GM18498 (cell line): Measurements from ENCODE around the gene GFPT1.

Experiments used
- ATAC-seq: cut with Tn5 transposase; IDR thresholded peaks from one replicate; pipeline ENCODE4 v1.9.1; 2021; ENCODE audit warnings: mild to moderate bottlenecking, moderate library complexity; ENCODE audit not compliant: unreplicated experiment

Gene GFPT1

DNA sequence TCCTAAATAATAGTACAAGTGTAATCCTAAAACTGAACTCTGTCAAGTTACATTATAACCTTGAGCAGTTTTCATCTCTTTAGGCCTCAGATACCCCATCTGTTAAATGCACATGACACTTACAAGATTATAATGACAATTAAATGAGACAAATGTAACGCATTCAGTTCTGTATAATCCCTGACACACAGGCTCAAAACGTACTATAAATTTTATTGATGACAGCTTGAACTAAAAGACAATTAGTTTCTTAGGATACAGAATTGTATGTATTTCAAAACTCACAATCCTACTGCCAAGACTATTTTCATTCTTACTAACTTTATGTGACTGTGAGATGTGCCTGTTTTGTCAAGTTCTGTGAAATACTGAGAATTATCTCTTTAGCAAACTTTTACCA, 56.2 kb downstream of the GFPT1 start:
- ATAC-seq = no peak

DNA sequence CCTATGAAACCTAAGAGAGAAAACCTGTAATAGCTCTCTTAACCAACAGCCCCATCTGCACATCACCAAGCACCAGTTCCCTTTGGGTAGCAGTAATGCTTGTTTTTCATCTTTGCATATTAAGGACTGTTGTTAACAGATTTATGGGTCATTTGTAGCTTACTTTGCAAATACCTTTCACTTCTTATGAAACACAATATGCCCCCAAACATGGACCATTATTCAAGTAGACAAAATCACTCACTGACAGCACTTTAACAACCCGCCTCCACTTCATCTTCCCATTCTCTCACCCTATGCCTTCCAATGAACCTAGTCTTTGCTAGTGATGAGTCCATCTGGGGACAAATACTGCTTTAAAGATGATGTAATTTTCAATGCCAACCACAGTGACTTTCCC, 64.4 kb downstream of the GFPT1 start:
- no peak for ATAC-seq

DNA sequence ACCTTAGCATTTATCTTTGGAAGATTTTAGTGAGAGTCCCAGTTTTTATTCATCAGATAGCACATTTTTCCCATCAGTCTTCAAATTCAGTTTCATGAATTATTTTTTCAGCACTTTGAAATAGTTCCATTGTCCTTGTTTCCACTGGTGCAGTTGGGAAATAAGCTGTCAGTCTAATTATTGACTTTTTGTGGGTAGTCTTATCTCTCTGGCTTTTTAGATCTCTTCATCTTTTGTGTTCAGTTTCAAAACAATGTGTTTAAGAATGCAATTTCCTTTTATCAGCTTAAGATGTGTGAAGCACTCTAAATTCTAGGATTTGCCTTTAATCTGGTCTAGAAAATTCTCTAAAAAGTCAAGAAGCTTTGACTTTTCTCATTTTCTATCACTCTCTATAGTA, 70.5 kb downstream of the GFPT1 start:
- no peak for ATAC-seq

DNA sequence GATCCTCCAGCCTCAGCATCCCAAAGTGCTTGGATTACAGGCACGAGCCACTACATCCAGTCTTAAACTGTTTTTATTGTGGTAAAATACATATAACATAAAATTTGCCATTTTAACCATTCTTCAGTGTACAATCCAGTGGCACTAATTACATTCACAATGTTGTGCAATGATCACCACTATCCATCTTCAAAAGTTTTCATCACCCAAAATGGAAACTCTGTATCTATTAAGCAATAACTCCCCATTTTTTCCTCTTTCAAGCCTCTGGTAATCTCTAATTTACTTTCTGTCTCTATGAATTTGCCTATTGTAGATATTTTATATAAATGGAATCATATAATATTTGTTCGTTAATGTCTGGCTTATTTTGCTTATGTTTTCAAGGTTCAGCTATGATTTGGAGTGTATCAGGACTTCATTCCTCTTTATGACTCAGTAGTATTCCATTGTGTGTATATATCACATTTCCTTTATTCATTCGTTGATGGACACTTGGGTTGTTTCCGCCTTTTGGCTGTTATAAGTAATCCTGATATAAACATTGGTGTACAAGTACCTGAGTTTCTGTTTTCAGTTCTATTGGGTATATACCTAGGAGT, 71.8 kb downstream of the GFPT1 start:
- ATAC-seq = no peak

DNA sequence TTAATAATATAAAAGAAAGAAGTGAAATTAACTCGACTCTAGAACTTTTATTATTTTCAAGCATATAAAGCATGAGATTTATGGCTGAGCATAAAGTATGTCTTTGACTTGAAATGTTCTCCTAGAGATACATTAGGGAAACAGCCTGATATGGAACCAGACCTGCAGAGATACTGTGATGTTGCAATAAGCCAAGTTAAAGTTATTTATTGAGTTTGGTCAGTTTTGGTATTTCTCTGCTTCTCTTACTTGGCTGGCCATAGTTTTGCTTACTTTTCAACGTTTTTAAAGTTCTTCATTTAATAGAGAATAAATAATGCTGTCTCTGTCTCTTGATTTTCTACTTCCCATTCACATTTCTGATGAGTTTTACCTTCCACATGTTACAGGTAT, 76.0 kb downstream of the GFPT1 start:
- no peak for ATAC-seq

DNA sequence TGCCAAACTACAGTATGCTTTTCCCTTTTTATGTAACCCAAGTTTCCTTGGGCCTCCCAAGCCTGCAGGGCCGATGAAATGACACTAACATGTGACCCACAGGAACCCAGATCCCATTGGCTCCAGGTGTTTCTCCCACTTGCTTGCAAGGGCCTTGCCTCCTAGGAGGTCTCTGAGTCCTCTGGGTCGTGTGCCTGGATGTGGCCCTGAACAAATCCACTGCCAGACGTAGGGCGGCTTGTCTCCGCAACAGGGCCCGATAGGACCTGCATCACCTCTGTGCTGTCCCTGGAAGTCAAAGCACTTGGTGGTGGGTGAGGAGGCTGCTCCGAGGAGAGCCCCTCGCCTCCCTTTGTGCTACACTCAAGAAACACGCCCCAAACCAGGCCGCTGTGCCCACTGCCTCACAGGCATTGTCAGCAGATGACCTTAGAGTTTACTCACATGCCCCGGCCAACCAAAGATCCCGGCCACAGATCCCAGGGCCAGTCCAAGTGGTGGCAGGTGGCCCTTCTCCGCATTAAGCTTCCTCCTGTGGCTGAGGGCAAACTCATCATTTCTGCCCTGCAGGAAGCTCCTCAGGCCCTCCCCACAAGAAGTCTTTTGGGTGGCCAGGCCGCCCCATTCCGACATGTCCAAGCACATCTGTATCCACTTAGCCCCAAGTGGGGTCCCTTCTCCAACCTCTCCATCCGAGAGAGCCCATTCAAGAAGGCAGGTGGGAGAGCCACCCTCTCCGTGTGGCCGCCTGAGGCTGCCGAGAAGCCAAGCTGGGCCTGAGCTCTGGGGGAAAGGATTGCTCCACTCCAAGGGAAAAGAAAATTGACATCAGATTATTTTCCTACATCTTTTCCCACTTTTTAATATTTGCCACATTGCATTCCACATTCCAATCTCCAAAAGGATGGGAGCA, 76.7 kb downstream of the GFPT1 start:
- ATAC-seq = no peak

DNA sequence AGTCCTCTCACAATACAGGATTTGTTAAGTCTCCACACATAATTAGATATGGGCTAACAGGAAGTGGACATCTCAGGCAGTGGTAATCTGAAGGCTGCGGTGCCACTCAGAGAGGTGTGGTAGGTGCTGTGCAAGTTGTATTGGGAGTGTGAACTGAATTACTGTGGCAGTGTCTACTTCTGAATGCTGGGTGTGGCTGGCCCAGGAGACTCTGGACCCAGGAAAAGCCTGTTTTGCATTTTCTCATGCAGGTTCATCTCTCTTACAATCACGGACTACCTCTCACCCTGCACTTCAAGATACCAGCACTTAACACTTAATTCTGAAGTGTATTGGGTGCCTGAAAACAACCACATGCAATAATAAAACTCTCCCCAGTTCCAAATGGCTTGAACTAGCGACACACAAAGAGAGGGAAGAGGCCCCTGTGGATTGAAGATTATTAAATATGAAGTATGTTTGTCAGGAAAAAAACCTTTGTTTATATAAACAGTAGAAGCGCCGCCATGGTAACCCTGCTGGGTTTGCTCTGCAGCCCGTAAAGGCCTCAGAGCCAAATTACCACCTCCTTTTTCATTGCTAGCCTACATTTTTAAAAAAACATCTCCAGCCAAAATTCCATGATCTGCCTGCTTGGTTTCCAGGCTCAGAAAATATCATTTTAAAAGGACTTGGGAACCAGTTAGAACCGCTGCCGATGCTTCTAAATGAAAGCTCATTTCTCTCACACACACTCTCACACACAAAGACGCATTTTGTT, 77.5 kb downstream of the GFPT1 start:
- ATAC-seq = no peak

DNA sequence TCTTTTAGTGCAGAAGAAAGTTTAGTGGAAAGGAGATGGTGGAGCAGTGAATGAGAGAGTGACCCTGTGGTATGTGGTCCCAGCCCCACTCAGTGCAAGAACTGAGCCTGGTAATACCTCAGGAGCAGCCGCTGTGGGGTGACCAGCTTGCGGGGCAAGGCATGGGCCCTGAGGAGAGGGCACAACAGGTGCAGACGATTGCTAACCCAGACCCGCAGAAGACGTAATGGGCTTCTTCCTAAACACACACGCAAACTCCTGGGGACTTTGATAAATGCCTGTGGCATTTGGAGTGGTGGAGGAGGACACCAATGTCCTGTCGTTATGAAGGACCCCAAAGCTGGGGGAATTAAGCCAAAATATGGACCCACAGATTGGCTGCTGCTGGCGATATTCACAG, 78.7 kb downstream of the GFPT1 start:
- no peak for ATAC-seq

DNA sequence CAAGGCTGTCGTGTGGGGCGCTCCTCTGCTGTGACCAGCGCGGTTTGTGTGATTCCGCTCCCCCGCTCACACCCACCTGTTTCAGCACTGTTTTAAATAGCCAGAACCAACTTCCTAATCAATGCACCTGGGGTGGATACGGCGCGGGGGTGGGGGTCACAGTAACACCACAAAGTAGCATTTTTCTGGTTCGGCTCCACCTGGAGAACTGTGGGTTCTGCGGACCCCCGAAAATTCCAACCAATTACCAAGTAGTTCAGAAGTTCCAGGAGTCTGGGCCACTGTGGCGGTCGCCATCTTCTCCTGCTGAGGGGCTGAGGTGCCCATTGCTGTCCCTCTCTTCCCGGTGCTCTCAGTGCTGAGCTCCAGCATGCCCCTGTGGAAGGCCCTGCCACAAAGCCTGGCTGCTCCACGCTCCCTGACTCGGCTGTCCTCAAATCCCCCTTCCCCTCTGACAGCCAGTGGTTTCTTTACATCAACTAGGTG, 79.4 kb downstream of the GFPT1 start:
- ATAC-seq = no peak

DNA sequence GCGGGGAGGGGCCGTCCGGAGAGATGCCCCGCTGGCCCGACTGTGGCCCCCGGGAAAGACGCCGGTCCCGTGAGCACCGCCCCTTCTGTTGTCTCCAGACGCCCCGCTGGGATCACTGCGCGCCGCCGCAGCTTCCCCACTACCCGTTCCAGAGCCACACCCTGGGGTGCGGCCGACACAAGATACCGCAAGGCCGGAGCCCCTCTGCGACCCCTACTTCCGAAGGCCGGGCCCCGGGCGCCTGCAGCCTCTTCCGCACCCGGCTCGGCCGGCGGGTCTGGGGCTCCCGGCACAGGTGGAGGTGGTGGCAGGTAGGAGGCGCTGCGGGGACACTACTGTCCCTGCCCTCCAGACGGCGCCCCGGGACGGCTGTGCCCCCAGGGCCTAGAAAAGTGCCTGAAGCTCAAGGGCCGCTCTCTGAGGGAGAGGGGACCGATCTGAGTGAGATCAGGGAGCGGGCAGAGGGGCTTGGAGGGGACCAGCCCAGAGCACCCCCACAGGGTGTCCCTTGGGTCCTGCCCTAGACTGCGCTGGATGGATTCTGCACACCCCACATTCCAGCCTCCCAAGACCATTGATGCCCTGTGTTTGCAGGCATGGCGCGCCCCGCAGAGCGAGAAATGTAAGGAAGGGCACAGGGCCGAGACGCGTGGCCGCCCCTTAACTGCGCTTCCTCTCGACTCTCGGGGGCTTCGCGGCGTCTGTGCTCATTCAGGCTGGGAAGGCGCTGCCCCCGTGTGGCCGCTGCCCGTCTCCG, 80.0 kb downstream of the GFPT1 start:
- ATAC-seq = peak; percentile 80

DNA sequence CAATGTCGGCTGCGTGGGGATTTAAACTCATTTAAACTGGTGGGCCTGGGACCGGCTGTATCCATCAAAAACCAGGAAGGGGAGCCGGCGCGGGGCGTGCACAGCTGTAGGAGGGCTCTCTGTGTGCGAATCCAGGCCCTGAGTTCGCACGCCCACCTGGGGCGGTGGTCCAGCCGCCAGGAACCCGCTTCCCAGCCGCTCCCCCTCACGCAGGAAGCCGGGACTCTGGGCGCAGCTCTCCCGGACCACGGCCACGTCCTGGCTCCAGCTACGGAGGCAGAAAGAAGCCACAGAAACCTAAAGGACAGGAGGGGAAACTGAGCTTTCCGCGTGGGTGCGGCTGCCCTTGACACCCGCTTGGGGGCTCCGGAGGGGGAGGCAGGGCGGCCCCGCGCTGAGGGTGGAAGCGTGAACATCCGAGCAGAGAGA, 80.6 kb downstream of the GFPT1 start:
- ATAC-seq = no peak

DNA sequence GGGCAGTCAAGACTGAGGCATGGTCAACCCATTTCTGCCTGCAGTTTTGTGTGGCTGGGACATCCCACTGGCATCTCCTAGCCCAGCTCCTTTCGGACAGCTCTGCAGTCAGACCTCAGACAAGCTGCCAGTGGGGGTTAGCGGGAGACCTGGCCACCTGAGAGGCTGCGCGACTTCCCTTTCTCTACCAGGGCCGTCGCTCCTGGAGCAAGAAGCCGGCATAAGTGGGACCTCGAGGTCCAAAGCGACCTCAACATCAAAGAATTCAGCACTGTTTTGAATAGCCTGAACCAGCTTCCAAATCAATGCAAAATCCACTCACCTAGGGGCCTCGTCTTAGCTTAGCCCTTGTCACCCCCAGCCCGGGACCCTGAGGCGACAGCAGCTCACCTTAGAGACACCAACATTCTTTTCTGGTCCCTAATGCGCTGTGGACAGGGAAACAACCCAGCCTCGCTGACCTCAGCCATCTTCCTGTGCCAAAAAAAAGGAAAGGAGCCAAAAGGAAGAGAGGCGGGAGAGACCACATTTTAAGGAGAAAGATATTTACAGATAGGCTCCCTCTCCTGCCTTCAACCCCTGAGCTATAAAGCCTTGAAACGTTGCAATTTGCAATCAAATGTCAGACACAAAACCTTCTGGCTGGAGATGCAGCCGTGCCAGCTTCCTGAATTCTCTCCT, 81.2 kb downstream of the GFPT1 start:
- ATAC-seq = no peak

DNA sequence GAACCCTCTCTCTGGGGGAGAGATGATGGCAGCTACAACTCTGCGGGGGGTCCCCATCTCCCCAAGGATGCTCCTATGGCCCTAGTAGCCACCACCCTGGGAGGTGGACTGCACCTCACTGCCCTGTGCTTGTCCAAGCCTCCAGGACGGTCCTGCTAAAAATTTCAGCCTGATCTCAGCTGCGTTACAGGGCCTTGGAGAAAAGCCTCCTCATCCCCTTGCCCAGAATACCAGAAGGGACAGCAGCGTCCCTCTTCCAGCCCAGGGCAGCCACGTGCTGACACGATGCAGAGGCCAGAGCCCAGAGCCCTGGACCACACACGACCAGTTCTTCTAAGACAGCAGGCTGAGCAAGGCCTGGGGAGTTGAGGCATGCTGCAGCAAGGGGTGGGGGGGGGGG, 81.9 kb downstream of the GFPT1 start:
- no peak for ATAC-seq

DNA sequence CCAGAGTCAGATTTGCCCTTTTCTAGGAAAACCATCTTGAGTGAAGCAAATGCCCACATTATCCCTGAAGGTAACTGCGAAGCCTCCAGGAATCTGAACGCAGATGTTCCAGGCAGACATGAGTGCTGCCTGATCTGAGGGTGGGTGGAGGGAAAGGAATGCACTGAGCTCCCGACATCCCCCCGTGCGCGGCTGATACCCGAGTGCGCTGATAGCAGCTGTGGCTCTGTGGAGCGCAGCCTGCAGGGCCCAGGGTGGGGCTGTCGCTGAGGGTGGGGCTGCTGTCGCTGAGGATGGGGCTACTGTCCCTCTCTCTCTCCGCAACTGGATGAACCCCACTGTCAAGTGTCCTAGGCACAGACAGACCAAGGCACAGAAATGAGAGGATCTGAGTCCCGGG, 82.4 kb downstream of the GFPT1 start:
- no peak for ATAC-seq

DNA sequence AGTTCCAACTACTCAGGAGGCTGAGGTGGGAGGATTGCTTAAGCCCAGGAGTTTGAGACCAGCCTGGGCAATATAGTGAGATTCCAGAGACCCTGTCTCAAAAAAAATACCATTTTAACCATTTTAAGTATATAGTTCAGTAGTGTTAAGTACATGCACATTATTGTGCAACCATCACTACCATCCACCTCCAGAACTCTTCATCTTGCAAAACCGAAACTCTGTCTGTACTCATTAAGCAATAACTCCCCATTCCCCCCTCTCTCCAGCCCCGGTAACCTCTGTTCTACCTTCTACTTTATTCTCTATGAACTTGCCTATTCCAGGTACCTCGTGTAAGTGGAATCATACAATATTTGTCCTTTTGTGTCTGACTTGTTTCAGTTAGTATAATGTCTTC, 86.4 kb downstream of the GFPT1 start:
- ATAC-seq = no peak

DNA sequence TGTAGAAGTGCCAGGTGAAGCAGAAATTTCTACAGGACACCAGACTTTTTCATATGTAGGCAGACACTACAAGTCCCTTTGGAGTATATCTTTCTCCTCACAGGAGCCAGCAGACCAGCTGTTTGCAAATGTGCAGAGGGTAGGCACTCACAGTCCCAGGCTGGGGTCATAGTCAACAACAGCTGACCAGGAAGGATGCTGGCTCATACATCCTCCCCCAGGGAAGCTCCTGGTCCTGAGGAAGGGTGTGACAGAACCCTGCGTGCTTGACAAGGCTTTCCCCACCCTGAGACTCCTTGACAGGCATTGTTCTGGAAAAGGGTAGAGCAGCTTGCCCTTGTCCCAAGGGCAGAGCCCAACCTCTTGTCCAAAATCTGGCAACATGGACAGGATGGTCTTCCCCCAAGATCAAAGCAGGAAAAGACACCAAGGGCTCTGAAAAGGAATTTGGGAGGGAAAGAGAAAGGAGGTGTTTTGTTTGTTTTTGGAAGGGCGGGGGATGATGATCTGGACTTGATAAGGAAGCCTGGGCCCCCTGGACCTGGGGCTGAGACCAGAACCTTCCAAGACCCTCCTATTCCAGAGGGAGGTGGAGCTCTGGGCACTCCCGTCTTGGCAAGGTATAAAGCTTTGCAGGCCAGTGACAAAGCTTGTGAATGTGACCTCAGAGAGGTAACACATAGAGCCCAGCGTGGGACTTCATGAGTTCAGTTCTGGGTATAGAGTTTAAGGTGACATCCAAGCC, 87.1 kb downstream of the GFPT1 start:
- no peak for ATAC-seq

DNA sequence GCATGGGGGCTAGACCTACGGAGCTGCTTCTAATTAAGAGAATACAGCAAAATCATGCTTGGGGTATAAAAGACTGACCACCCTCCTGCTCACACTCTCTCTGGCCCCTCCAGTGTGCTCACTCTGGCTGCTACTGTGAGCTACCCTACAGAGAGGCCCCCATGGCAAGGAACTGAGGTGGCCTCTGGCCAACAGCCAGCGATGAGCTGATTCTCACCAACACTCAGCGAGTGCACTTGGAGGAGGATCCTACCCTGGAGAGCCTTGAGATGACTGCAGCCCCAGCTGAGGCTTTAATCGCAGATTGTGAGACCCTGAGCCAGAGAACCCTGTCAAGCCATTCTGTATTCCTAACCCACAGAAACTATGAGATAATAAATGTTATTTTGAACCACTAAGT, 88.2 kb downstream of the GFPT1 start:
- ATAC-seq = no peak

DNA sequence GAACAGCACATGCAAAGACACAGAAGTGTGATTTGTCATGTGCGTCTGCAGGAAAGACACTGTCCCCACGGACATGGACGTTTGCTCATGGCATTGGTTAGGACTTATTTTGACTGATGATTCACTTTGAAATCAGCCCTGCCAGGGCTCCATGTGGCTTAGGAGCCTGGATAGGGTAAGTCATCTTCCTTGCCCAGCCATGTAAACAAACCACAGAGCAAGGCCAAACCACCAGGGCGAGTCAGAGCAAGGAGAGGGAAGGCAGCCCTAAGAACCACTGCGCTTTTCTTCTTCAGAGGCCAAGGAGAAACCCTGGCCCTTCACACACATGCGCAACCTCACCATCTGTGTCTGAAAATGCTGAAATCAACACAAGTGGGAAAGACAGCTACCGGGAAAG, 88.8 kb downstream of the GFPT1 start:
- no peak for ATAC-seq

DNA sequence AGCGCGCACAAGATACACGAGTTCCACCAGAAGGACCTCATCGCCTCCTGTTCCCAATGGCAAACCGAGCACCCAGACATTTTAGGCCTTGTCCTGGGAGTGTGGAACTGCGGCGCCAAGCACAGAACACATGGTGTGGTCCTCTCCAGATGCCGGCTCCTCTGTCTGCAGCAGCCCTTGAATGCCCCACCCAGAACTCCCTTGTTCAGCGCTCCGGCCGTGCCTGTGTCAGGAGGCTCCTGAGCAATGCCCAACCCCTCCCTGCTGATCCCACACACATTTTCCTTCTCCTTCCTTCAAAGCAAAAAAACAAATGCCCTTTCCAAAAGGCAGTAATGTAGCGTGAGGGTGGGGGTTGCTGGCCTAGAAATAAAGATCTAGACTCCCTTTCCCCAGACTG, 89.8 kb downstream of the GFPT1 start:
- no peak for ATAC-seq

DNA sequence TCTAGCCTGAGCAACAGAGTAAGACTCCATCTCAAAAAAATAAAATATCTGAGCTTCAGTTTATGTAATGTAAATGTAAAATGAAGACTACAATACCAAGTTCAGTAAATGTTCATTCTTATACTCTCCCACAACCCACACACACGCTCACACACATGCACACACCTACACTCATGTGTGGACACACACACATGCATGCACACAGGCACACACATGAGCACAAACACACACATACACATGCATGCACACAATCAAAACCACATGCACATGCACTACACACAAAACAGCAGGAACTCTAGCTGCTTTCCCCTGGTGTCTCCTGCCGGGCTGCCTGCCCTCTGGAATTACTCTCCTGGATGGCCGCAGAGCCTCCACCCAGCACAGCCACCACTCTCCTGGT, 90.6 kb downstream of the GFPT1 start:
- no peak for ATAC-seq
